ENCODE data around the gene FAM120B. TPM values are rescaled to one million over a fixed set of nuclear protein-coding genes. Genes with fewer than 3 reads are reported as not detected.

FAM120B gene
- 8.4 to 10.4 TPM (median 10.1 TPM) in 5 replicates for total RNA-seq (2022; extraction: Qiagen RNA extraction; ENCODE audit: low read depth)

GRCh38 chr6:170306324-170307079 lies at the start of gene FAM120B:
Gene FAM120B (plus strand): TSS chr6:170306758. CDS start chr6:170317391, 10,633 bp downstream.

GRCh38 chr6:170290296-170291128 lies 16.0 kb upstream of the FAM120B start, which contains the start of gene DLL1:
Gene DLL1 (minus strand): TSS chr6:170291078. CDS start chr6:170290139, 939 bp downstream.

Other genes starting within 250 kb of the FAM120B start
- gene DLL1, start 15.7 kb upstream of the FAM120B start, total RNA-seq (2022; extraction: Qiagen RNA extraction; ENCODE audit: low read depth), result 0.16 to 0.26 TPM (median 0.19 TPM) in 4 of 5 replicates, not detected in the other
- gene PSMB1, start 246.5 kb downstream of the FAM120B start, total RNA-seq (2022; extraction: Qiagen RNA extraction; ENCODE audit: low read depth), result 226 to 254 TPM (median 240 TPM) in 5 replicates
- gene TBP, start 247.6 kb downstream of the FAM120B start, total RNA-seq (2022; extraction: Qiagen RNA extraction; ENCODE audit: low read depth), result 13.7 to 16.4 TPM (median 14.8 TPM) in 5 replicates